A673 (cell line): Measurements from ENCODE around the gene TXNDC17. TPM values are rescaled to one million over a fixed set of nuclear protein-coding genes. Genes with fewer than 3 reads are reported as not detected.
"Not testable (repeated sequence)": the region's sequence is repeated elsewhere in the genome, so short reads cannot be mapped to it uniquely, and the experiment has no call there.

Experiments
- BruUV-seq: library from RNA; stranded (reverse); fragments of 400-500 nt; replicated peaks from 2 replicates; lab custom pipeline; 2021; lab: Mats Ljungman, UMichigan
- CTCF ChIA-PET: fragments of 300-600 bp; sonication (Branson Sonifier 250); formaldehyde crosslinking; loops from one replicate; lab custom pipeline; 2022; ENCODE audit warnings: antibody characterized with exemption; lab: Charles Lee
- POLR2A ChIA-PET: fragments of 300-600 bp; sonication (Branson Sonifier 250); formaldehyde crosslinking; loops from one replicate; lab custom pipeline; 2022; ENCODE audit warnings: antibody characterized with exemption; ENCODE audit not compliant: low non-redundant PET; lab: Charles Lee
- DNase-seq: peaks from one replicate; pipeline ENCODE4 v3.0.0-alpha.2; 2015; ENCODE audit warnings: low spot score
- H3K27ac ChIP-seq: fragments of 200-600 bp; sonication (generic); 2 replicates; pipeline ENCODE4 v1.5.1; 2016; ENCODE audit warnings: mixed run types, low read depth, mild to moderate bottlenecking, mixed read lengths, antibody characterized with exemption, low read length; ENCODE audit not compliant: poor library complexity, severe bottlenecking
- H3K27me3 ChIP-seq: fragments of 200-600 bp; sonication (generic); replicated peaks from 2 replicates; pipeline ENCODE4 v1.6.1; 2017; ENCODE audit warnings: mixed run types, low read depth, mild to moderate bottlenecking, mixed read lengths, antibody characterized with exemption, low read length; ENCODE audit not compliant: insufficient read depth, poor library complexity
- H3K36me3 ChIP-seq: fragments of 200-600 bp; sonication (generic); 2 replicates; pipeline ENCODE4 v1.6.1; 2016; ENCODE audit warnings: mixed run types, mild to moderate bottlenecking, mixed read lengths, antibody characterized with exemption, low read length; ENCODE audit not compliant: insufficient read depth, poor library complexity, severe bottlenecking
- H3K4me1 ChIP-seq: fragments of 200-600 bp; sonication (generic); 2 replicates; pipeline ENCODE4 v1.6.1; 2017; ENCODE audit warnings: mixed run types, mild to moderate bottlenecking, mixed read lengths, antibody characterized with exemption, low read length; ENCODE audit not compliant: insufficient read depth, poor library complexity, severe bottlenecking
- H3K4me3 ChIP-seq: fragments of 200-600 bp; sonication (generic); 2 replicates; pipeline ENCODE4 v1.5.1; 2016; ENCODE audit warnings: low read depth, mixed run types, mild to moderate bottlenecking, mixed read lengths, low read length; ENCODE audit not compliant: poor library complexity, severe bottlenecking
- H3K9me3 ChIP-seq: fragments of 200-600 bp; sonication (generic); 2 replicates; pipeline ENCODE4 v1.6.1; 2016; ENCODE audit warnings: mixed run types, low read depth, mild to moderate bottlenecking, mixed read lengths, antibody characterized with exemption, low read length; ENCODE audit not compliant: poor library complexity, severe bottlenecking
- EZH2 ChIP-seq: fragments of 200-600 bp; sonication (generic); IDR thresholded peaks from 2 replicates; pipeline ENCODE4 v1.6.1; 2017; ENCODE audit warnings: borderline replicate concordance, low read depth, mild to moderate bottlenecking, mixed read lengths, antibody characterized with exemption, low read length; ENCODE audit not compliant: poor library complexity, severe bottlenecking
- intact Hi-C: fragments of 100-400 bp; cut with micrococcal nuclease; formaldehyde crosslinking; loops from one replicate; pipeline ENCODE4 v1.10.0; 2022; ENCODE audit not compliant: unreplicated experiment
- total RNA-seq: library from RNA; stranded (reverse); gene quantifications from 2 replicates; pipeline ENCODE4 v1.2.3, GENCODE V29; 2021
- TF ChIP-seq, protein P1 (sequence below): fragments of 300-800, 200-600 bp; sonication (generic); conservative IDR thresholded peaks from 2 replicates; pipeline ENCODE4 v1.5.1; 2017; ENCODE audit warnings: low read depth, mild to moderate bottlenecking, antibody characterized with exemption, low read length, moderate library complexity, mixed read lengths

Gene TXNDC17
- total RNA-seq, 1 experiment from 2014 or later, result 147 TPM

DNA sequence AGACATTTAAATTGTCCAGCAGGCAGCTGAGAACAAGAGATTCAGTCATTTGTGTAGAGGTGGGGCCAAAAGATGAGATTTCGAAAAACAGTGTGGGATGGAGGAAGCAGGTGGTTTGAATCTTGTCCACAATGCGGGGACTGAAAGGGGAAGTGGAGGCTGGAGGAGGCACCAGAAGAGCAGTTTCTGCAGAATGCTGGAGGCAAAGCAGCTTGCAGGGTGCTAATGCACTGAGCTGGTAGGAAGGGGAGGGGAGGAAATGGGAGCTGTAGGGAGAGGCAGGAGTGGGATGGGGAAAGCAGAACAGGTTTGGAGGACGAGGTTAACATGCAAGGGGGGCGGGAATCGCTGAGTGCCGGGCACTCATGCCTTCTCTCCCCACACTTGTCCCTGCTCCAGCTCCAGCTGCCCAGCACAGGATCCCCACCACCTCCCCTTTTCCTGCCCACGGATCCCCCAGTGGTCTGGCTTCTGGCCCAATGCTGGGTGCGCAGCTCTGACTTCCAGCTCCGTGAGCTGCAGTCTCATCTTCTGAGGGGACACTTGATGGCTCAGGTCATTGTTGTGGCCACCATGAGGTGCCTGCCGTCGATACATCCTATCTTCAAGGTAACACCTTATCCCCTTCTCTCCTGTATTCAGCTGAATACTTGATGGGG lies 20.1 kb downstream of the TXNDC17 start:
- Histone ChIP-seq H3K27ac (no peak overlapping the region), H3K4me1 (no peaks in the 10 kb centered on the region), H3K36me3 (no peaks in the 10 kb centered on the region), H3K9me3 (no peaks in the 10 kb centered on the region), H3K4me3 (no peak overlapping the region), H3K27me3 (peaks cover 35% of the 10 kb centered on the region)
- no peak for DNase-seq
- POLR2A ChIA-PET, result interaction anchor here (0.6 kb wide), 1 partner anchor 223 kb away, joined by 8 read pairs; no protein-coding TSS in a partner anchor
- CTCF ChIA-PET, result interaction anchor here (0.9 kb wide), 1 partner anchor 343 kb away, joined by 3 read pairs; no protein-coding TSS in a partner anchor
- intact Hi-C loops, result loop anchor here (10.0 kb wide), 2 partner anchors 174 to 234 kb away; partner anchors contain the start of gene TEKT1
- BruUV-seq, result no TSS peak
- TF ChIP-seq, protein P1, sequence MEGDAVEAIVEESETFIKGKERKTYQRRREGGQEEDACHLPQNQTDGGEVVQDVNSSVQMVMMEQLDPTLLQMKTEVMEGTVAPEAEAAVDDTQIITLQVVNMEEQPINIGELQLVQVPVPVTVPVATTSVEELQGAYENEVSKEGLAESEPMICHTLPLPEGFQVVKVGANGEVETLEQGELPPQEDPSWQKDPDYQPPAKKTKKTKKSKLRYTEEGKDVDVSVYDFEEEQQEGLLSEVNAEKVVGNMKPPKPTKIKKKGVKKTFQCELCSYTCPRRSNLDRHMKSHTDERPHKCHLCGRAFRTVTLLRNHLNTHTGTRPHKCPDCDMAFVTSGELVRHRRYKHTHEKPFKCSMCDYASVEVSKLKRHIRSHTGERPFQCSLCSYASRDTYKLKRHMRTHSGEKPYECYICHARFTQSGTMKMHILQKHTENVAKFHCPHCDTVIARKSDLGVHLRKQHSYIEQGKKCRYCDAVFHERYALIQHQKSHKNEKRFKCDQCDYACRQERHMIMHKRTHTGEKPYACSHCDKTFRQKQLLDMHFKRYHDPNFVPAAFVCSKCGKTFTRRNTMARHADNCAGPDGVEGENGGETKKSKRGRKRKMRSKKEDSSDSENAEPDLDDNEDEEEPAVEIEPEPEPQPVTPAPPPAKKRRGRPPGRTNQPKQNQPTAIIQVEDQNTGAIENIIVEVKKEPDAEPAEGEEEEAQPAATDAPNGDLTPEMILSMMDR, result no peak
- TF ChIP-seq EZH2, result no peak

DNA sequence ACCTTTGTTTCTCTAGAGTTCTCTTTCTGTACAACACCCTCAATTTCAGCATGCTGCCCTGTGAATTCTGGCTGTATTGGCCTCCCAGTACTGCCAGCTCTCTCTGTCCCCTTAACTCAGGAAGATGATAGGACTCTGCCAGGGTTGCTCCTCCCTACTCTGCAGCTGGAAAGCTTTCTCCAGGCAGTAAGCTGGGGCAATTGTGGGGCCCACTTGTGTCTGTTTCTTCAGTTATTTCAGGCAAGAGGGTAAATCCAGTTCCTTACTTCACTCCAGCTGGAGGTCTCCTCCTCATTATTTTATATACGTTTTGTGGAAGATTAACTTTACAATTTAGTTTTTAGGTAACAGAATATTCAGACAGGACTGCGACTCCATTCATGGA lies 20.6 kb downstream of the TXNDC17 start:
- Histone ChIP-seq H3K9me3 (no peaks in the 10 kb centered on the region), H3K4me1 (no peaks in the 10 kb centered on the region), H3K27ac (no peak overlapping the region), H3K27me3 (peaks cover 35% of the 10 kb centered on the region), H3K36me3 (no peaks in the 10 kb centered on the region), H3K4me3 (no peak overlapping the region)
- CTCF ChIA-PET, result interaction anchor here (0.9 kb wide), 1 partner anchor 343 kb away, joined by 3 read pairs; no protein-coding TSS in a partner anchor
- POLR2A ChIA-PET, result interaction anchor here (0.6 kb wide), 1 partner anchor 223 kb away, joined by 8 read pairs; no protein-coding TSS in a partner anchor
- DNase-seq, result no peak
- intact Hi-C loops, result loop anchor here (10.0 kb wide), 2 partner anchors 173 to 233 kb away; partner anchors contain the start of gene TEKT1
- TF ChIP-seq, protein P1, result no peak
- no peak for TF ChIP-seq EZH2
- no TSS peak for BruUV-seq

DNA sequence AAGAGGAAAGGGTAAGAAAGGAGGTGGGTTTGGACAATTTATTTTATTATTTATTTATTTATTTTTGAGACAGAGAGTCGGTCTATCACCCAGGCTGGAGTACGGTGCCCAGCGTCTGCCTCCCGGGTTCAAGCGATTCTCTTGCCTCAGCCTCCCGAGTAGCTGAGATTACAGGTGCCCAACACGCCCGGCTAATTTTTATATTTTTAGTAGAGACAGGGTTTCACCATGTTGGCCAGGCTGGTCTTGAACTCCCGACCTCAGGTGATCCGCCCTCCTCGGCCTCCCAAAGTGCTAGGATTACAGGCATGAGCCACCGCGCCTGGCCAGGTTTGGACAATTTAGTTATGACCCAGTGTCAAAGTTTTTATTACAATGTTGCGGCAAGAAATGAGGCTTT lies 22.3 kb downstream of the TXNDC17 start:
- H3K27ac ChIP-seq, H3K4me3 ChIP-seq, DNase-seq, H3K9me3 ChIP-seq, H3K4me1 ChIP-seq, CTCF ChIA-PET, BruUV-seq, H3K36me3 ChIP-seq, POLR2A ChIA-PET: not testable (repeated sequence)
- intact Hi-C loops, result loop anchor here (10.0 kb wide), 2 partner anchors 172 to 232 kb away; partner anchors contain the start of gene TEKT1
- H3K27me3 ChIP-seq, result peaks cover 30% of the 10 kb centered on the region
